Panc1 (cell line): ENCODE results near the gene JAK2. TPM values are rescaled to one million over a fixed set of nuclear protein-coding genes. Genes with fewer than 3 reads are reported as not detected.
"Not testable (repeated sequence)": the region's sequence is repeated elsewhere in the genome, so short reads cannot be mapped to it uniquely, and the experiment has no call there.

ENCODE experiments used
- ATAC-seq: fragments of 200-7000 bp; cut with Tn5 transposase; 2 replicates; pipeline ENCODE4 v1.9.1; 2020; ENCODE audit warnings: mild to moderate bottlenecking, moderate library complexity
- BruUV-seq: library from RNA; stranded (reverse); fragments of 400-500 nt; replicated peaks from 2 replicates; lab custom pipeline; 2021; lab: Mats Ljungman, UMichigan
- CTCF ChIA-PET: fragments of 300-600 bp; sonication (Branson Sonifier 250); formaldehyde crosslinking; loops from one replicate; lab custom pipeline; 2022; ENCODE audit warnings: antibody characterized with exemption; lab: Charles Lee
- POLR2A ChIA-PET: fragments of 300-600 bp; sonication (Branson Sonifier 250); formaldehyde crosslinking; loops from one replicate; lab custom pipeline; 2022; ENCODE audit warnings: antibody characterized with exemption; lab: Charles Lee
- DNase-seq: peaks from one replicate; pipeline ENCODE4 v3.0.0-alpha.2; 2010; ENCODE audit warnings: low read depth, low spot score
- H3K27ac ChIP-seq: 2 replicates; pipeline ENCODE4 v1.5.1; 2011; ENCODE audit warnings: mild to moderate bottlenecking, low read length, inconsistent platforms
- H3K27me3 ChIP-seq: fragments of 200-500 bp; sonication (Bioruptor generic); 2 replicates; pipeline ENCODE4 v1.6.0; 2014; ENCODE audit warnings: low read length, inconsistent platforms; ENCODE audit not compliant: control insufficient read depth, insufficient read depth
- H3K36me3 ChIP-seq: fragments of 200-500 bp; sonication (Bioruptor generic); 2 replicates; pipeline ENCODE4 v1.5.1; 2014; ENCODE audit warnings: inconsistent platforms, mild to moderate bottlenecking, low read length, moderate library complexity; ENCODE audit not compliant: control insufficient read depth, insufficient read depth
- H3K4me1 ChIP-seq: 2 replicates; pipeline ENCODE4 v1.5.1; 2011; ENCODE audit warnings: inconsistent platforms, mild to moderate bottlenecking, low read length, moderate library complexity; ENCODE audit not compliant: control insufficient read depth, insufficient read depth
- H3K4me3 ChIP-seq, 2 experiments: 2 replicates each; pipeline ENCODE4 v1.5.1; 2011 to 2012; ENCODE audit warnings: low read depth in 2 of 2, low read length in 2 of 2, mild to moderate bottlenecking in 2 of 2, inconsistent platforms in 1 of 2, moderate library complexity in 1 of 2
- H3K9me3 ChIP-seq: fragments of 200-500 bp; sonication (Bioruptor generic); 2 replicates; pipeline ENCODE4 v1.5.1; 2014; ENCODE audit warnings: low read depth, mild to moderate bottlenecking, inconsistent platforms, low read length, moderate library complexity; ENCODE audit not compliant: control insufficient read depth, insufficient read depth
- POLR2AphosphoS5 ChIP-seq: IDR thresholded peaks from 2 replicates; pipeline ENCODE4 v1.6.1; 2012; ENCODE audit warnings: mild to moderate bottlenecking, low read depth, low read length, moderate library complexity
- REST ChIP-seq, 2 experiments: IDR thresholded peaks; 2 replicates each; pipeline ENCODE4 v1.6.1; 2011 to 2012; ENCODE audit warnings: low read depth in 2 of 2, control low read depth in 1 of 2, low read length in 1 of 2, mild to moderate bottlenecking in 1 of 2, moderate library complexity in 1 of 2; ENCODE audit not compliant: insufficient read depth in 1 of 2
- SIN3A ChIP-seq: IDR thresholded peaks from 2 replicates; pipeline ENCODE4 v1.6.1; 2012; ENCODE audit warnings: low read depth, mild to moderate bottlenecking, low read length, moderate library complexity, borderline replicate concordance; ENCODE audit not compliant: insufficient read depth
- TCF7L2 ChIP-seq: IDR thresholded peaks from 2 replicates; pipeline ENCODE4 v1.6.1; 2011; ENCODE audit warnings: mild to moderate bottlenecking, low read depth, low read length, inconsistent platforms
- in situ Hi-C: cut with HindIII; loops from 2 replicates; pipeline ENCODE4 v1.10.0; 2016; ENCODE audit warnings: low sequenced_read_pairs, low pct_unique_long_range_greater_than_20kb
- intact Hi-C: fragments of 100-400 bp; cut with micrococcal nuclease; formaldehyde crosslinking; loops from one replicate; pipeline ENCODE4 v1.10.0; 2022; ENCODE audit not compliant: unreplicated experiment
- total RNA-seq: library from RNA; stranded (reverse); gene quantifications from one replicate; pipeline ENCODE4 v1.2.1, GENCODE V29; 2021; ENCODE audit not compliant: unreplicated experiment
- TF ChIP-seq, protein P1 (sequence below): fragments of 450-650 bp; IDR thresholded peaks from 2 replicates; pipeline ENCODE4 v1.5.1; 2017; ENCODE audit warnings: mild to moderate bottlenecking

JAK2 gene
- total RNA-seq, 1 experiment from 2014 or later, result 2.3 TPM

GRCh38 chr9:5015934-5016333 lies 30.9 kb downstream of the JAK2 start:
- in situ Hi-C loops, result no loop called here
- no TSS peak for BruUV-seq
- ChIA-PET POLR2A (no interaction called here), CTCF (no interaction called here)
- DNase-seq (no peak), ATAC-seq (no peak)
- Histone ChIP-seq H3K27me3 (no peaks in the 10 kb centered on the region), H3K9me3 (no peaks in the 10 kb centered on the region), H3K4me3 (no peak overlapping the region), H3K4me1 (no peaks in the 10 kb centered on the region), H3K27ac (no peak overlapping the region), H3K36me3 (no peaks in the 10 kb centered on the region)
- no peak for TF ChIP-seq TCF7L2
- TF ChIP-seq, protein P1, sequence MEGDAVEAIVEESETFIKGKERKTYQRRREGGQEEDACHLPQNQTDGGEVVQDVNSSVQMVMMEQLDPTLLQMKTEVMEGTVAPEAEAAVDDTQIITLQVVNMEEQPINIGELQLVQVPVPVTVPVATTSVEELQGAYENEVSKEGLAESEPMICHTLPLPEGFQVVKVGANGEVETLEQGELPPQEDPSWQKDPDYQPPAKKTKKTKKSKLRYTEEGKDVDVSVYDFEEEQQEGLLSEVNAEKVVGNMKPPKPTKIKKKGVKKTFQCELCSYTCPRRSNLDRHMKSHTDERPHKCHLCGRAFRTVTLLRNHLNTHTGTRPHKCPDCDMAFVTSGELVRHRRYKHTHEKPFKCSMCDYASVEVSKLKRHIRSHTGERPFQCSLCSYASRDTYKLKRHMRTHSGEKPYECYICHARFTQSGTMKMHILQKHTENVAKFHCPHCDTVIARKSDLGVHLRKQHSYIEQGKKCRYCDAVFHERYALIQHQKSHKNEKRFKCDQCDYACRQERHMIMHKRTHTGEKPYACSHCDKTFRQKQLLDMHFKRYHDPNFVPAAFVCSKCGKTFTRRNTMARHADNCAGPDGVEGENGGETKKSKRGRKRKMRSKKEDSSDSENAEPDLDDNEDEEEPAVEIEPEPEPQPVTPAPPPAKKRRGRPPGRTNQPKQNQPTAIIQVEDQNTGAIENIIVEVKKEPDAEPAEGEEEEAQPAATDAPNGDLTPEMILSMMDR, result no peak
- TF ChIP-seq SIN3A, result no peak
- TF ChIP-seq POLR2AphosphoS5, result no peak
- no peak for TF ChIP-seq REST (IDR thresholded peaks at IDR 0.05; ENCODE audit: insufficient read depth in 1 of 2, low read depth in 2 of 2, low read length in 1 of 2)
- intact Hi-C loops, result no loop called here

DNA sequence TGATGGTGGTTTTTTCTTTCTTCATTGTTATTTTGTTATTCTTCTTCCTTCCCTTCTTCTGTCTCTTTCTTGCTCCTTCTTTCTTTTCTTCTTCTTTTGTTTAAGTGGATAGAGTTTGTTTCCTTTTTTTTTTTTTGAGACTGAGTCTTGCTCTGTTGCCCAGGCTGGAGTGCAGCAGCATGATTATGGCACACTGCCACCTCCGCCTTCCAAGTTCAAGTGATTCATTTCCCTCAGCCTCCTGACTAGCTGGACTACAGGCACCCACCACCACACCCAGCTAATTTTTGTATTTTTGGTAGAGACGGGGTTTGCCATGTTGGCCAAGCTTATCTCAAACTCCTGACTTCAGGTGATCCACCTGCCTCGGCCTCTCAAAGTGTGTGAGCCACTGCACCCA lies 40.3 kb downstream of the JAK2 start:
- Histone ChIP-seq H3K4me3 (no peak overlapping the region), H3K4me1 (no peaks in the 10 kb centered on the region), H3K9me3 (no peaks in the 10 kb centered on the region), H3K36me3 (no peaks in the 10 kb centered on the region), H3K27me3 (no peaks in the 10 kb centered on the region), H3K27ac (no peak overlapping the region)
- TF ChIP-seq SIN3A, result no peak
- TF ChIP-seq, protein P1, result no peak
- no peak for TF ChIP-seq REST (IDR thresholded peaks at IDR 0.05; ENCODE audit: insufficient read depth in 1 of 2, low read depth in 2 of 2, low read length in 1 of 2)
- TF ChIP-seq TCF7L2, result no peak
- TF ChIP-seq POLR2AphosphoS5, result no peak
- POLR2A ChIA-PET, result interaction anchor here (0.7 kb wide), 1 partner anchor 131 kb away, joined by 3 read pairs; no protein-coding TSS in a partner anchor
- DNase-seq (no peak), ATAC-seq (no peak)
- in situ Hi-C loops, result no loop called here
- CTCF ChIA-PET, result no interaction called here
- intact Hi-C loops, result no loop called here
- no TSS peak for BruUV-seq

GRCh38 chr9:5031941-5032340 lies 46.9 kb downstream of the JAK2 start:
- H3K4me1 ChIP-seq, H3K27ac ChIP-seq, H3K27me3 ChIP-seq, H3K4me3 ChIP-seq, H3K36me3 ChIP-seq, BruUV-seq, intact Hi-C loops, POLR2A ChIA-PET, H3K9me3 ChIP-seq, CTCF ChIA-PET, in situ Hi-C loops, ATAC-seq, DNase-seq: not testable (repeated sequence)
